ENCODE results near the gene IGSF23.
"Not testable (repeated sequence)": the region's sequence is repeated elsewhere in the genome, so short reads cannot be mapped to it uniquely, and the experiment has no call there.

The IGSF23 gene

GRCh38 chr19:44617110-44617880 lies 3.9 kb downstream of the IGSF23 start:
- no peak for DNase-seq

- DNase-seq, result no peak
These were observed 5.4 kb downstream of the IGSF23 start for GRCh38 chr19:44618640-44619357.

GRCh38 chr19:44620667-44621066 lies 7.3 kb downstream of the IGSF23 start:
- DNase-seq, result no peak

- DNase-seq, result no peak
These were observed 8.0 kb downstream of the IGSF23 start for GRCh38 chr19:44621367-44621766.

GRCh38 chr19:44623080-44623479 lies 9.7 kb downstream of the IGSF23 start:
- DNase-seq, result no peak

- no peak for DNase-seq
These were observed 10.3 kb downstream of the IGSF23 start for GRCh38 chr19:44623626-44624025.

- DNase-seq, result no peak
These were observed 11.5 kb downstream of the IGSF23 start for GRCh38 chr19:44624840-44625354.

GRCh38 chr19:44625637-44626036 lies 12.3 kb downstream of the IGSF23 start:
- DNase-seq, result not testable (repeated sequence)

- DNase-seq, result no peak
These were observed 12.8 kb downstream of the IGSF23 start for GRCh38 chr19:44626048-44626624.

- no peak for DNase-seq
These were observed 14.3 kb downstream of the IGSF23 start for GRCh38 chr19:44627631-44628030.

- no peak for DNase-seq
These were observed 15.4 kb downstream of the IGSF23 start for GRCh38 chr19:44628793-44629192.

- not testable (repeated sequence) for DNase-seq
These were observed 18.2 kb downstream of the IGSF23 start for GRCh38 chr19:44631611-44632010.

GRCh38 chr19:44634058-44634457 lies 20.7 kb downstream of the IGSF23 start:
- DNase-seq, result not testable (repeated sequence)

GRCh38 chr19:44634785-44635184 lies 21.4 kb downstream of the IGSF23 start:
- DNase-seq, result no peak

GRCh38 chr19:44635581-44636438 lies 22.4 kb downstream of the IGSF23 start:
- no peak for DNase-seq

GRCh38 chr19:44636439-44637389 lies 23.4 kb downstream of the IGSF23 start:
- DNase-seq, result no peak

- DNase-seq, result no peak
These were observed 24.0 kb downstream of the IGSF23 start for GRCh38 chr19:44637390-44637764.

- DNase-seq, result no peak
These were observed 27.2 kb downstream of the IGSF23 start for GRCh38 chr19:44640518-44640917.

GRCh38 chr19:44641501-44642265 lies 28.3 kb downstream of the IGSF23 start:
- DNase-seq, result no peak

GRCh38 chr19:44642377-44642776 lies 29.0 kb downstream of the IGSF23 start:
- DNase-seq, result no peak
